ENCODE results near the gene UNC79. TPM values are rescaled to one million over a fixed set of nuclear protein-coding genes. Genes with fewer than 3 reads are reported as not detected.

Gene UNC79
- total RNA-seq, 2 experiments from 2014 or later: 0.04 to 0.05 TPM

DNA sequence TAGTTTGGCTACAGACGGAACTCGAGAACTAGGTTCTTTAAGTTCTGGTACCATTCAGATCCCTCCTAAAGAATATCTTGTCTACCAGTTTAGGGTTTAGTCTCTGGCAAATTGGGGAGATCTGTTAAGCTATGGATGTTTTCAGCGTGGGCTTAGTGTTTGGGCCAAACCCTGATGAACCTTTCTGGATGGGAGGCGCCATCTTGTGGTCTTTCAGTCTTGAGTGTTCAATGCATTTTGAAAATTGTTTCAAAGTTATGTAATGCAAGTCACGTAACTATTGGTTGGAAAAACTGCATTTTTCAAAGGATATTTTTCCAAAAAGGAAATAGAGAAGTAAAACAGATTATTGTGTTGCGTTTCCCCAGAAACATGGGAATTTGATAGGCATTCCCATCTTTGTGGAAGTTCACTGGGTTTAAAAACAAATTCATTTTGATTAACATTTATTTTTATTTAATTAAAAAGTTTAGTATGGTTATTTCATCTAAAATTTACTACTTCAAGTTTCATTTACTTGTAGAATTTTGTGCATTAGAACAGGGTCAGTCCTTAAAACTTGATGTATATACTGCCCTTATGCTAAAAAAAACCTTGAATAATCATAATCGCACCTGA, 188.5 kb downstream of the UNC79 start:
- TF ChIP-seq, protein P1, sequence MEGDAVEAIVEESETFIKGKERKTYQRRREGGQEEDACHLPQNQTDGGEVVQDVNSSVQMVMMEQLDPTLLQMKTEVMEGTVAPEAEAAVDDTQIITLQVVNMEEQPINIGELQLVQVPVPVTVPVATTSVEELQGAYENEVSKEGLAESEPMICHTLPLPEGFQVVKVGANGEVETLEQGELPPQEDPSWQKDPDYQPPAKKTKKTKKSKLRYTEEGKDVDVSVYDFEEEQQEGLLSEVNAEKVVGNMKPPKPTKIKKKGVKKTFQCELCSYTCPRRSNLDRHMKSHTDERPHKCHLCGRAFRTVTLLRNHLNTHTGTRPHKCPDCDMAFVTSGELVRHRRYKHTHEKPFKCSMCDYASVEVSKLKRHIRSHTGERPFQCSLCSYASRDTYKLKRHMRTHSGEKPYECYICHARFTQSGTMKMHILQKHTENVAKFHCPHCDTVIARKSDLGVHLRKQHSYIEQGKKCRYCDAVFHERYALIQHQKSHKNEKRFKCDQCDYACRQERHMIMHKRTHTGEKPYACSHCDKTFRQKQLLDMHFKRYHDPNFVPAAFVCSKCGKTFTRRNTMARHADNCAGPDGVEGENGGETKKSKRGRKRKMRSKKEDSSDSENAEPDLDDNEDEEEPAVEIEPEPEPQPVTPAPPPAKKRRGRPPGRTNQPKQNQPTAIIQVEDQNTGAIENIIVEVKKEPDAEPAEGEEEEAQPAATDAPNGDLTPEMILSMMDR (IDR thresholded peaks at IDR 0.05): peak; percentile 60
- Mint-ChIP-seq H3K4me3 (no peak overlapping the region), H3K9me3 (no peaks in the 10 kb centered on the region), H3K27ac (no peak overlapping the region), H3K4me1 (ENCODE audit: low read depth) (no peaks in the 10 kb centered on the region), H3K36me3 (ENCODE audit: low read depth) (no peaks in the 10 kb centered on the region), H3K27me3 (peaks cover 8% of the 10 kb centered on the region)
- ChIA-PET POLR2A (no interaction called here), CTCF (interaction anchor here (0.9 to 1.4 kb wide), 4 partner anchors 11 to 412 kb away, joined by 3 to 4 read pairs (median 3); partner anchors contain the start of gene UBR7)
- intact Hi-C loops (cut with micrococcal nuclease): no loop called here
- DNase-seq (peak; percentile 56), ATAC-seq (no peak)

DNA sequence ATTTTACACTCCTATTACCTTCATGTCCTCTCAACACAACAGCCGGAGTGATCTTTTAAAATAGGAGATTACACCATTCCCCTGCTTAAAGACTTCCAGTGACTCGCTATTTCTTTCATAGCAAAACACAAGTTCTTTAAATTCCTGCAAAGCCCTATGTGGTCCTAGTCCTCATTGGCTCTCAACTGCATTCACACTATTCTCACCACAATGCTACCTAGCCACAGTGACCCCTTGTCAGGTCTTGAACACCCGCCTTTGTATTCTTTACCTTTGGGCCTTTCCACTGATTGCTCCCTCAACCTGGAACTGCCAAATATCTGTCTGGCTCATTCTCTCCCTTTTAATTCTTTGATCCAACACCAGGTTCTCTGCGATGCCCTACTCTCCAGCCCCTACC, 197.3 kb downstream of the UNC79 start:
- H3K4me3 Mint-ChIP-seq: no peak overlapping the region
- peaks cover 13% of the 10 kb centered on the region for H3K27me3 Mint-ChIP-seq
- TF ChIP-seq, protein P1 (IDR thresholded peaks at IDR 0.05): no peak
- no peak for ATAC-seq
- H3K27ac Mint-ChIP-seq: no peak overlapping the region
- H3K36me3 Mint-ChIP-seq (ENCODE audit: low read depth): no peaks in the 10 kb centered on the region
- intact Hi-C loops (cut with micrococcal nuclease): no loop called here
- ChIA-PET POLR2A (no interaction called here), CTCF (no interaction called here)
- DNase-seq: no peak
- no peaks in the 10 kb centered on the region for H3K4me1 Mint-ChIP-seq (ENCODE audit: low read depth)
- H3K9me3 Mint-ChIP-seq: no peaks in the 10 kb centered on the region

DNA sequence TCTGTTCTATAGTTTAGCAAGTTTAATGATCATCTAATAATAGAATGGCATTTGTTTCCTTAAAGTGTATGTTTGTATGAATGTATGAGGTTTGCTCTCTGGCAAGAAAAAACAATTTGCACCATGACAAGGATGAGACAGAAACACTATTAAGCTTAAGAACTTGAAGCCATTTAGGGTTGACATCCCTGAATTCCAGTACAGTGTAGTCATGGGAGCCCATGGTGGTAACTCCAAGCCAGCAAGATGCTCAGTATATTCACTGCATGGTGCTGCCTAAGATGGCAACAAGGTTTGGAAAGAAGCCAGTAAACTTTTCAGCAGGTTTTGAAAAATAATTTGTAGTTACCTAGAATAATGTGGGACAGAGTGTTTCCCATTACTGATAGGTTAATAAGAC, 198.9 kb downstream of the UNC79 start:
- TF ChIP-seq, protein P1 (IDR thresholded peaks at IDR 0.05): no peak
- intact Hi-C loops (cut with micrococcal nuclease): no loop called here
- Mint-ChIP-seq H3K36me3 (ENCODE audit: low read depth) (no peaks in the 10 kb centered on the region), H3K4me1 (ENCODE audit: low read depth) (no peaks in the 10 kb centered on the region), H3K4me3 (no peak overlapping the region), H3K27me3 (peaks cover 13% of the 10 kb centered on the region), H3K9me3 (no peaks in the 10 kb centered on the region), H3K27ac (no peak overlapping the region)
- CTCF ChIA-PET: no interaction called here
- ATAC-seq: no peak
- DNase-seq: no peak
- POLR2A ChIA-PET: no interaction called here

DNA sequence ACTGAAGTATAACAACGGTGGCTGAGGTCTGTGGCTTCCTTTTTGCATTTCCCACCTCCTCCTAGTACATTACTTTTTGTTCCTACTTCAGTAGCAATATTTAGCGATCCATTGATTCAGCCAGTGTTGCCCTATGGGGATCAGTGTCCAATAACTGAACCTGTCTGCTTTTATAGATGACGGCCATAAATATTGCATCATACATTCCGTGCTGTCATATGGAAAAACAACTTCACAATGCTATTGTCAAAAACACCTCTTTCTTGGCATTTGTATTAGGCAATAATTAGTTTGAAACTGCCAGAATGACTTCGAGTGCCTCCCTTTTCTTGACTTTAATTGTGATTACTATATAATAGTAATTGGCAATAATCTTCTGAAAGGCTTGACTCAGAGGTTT, 208.1 kb downstream of the UNC79 start:
- ChIA-PET POLR2A (no interaction called here), CTCF (interaction anchor here (1.0 kb wide), 1 partner anchor 13 kb away, joined by 3 read pairs; no protein-coding TSS in a partner anchor)
- Mint-ChIP-seq H3K27me3 (peaks cover 26% of the 10 kb centered on the region), H3K9me3 (no peaks in the 10 kb centered on the region), H3K4me3 (no peak overlapping the region), H3K4me1 (ENCODE audit: low read depth) (no peaks in the 10 kb centered on the region), H3K27ac (no peak overlapping the region), H3K36me3 (ENCODE audit: low read depth) (no peaks in the 10 kb centered on the region)
- intact Hi-C loops (cut with micrococcal nuclease): no loop called here
- ATAC-seq (no peak), DNase-seq (no peak)
- TF ChIP-seq, protein P1 (IDR thresholded peaks at IDR 0.05): no peak

DNA sequence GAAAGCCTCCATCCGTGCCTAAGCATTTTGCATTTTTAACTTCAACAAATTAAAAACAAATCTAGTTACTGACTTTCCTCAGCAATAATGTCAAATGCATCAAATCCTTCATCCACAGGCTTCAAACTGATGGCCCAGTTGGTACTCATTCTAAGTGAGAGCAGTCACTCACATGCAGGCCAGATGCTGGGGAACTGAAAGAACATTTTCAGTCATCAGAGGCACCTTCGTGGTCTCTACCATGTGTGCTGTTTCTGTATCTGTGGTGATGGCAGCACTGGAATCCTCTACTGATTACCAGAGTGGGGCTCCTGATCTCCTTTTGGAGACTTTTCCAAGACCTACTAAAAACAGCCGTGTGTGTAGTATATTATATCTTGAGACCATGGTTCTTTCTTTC, 212.4 kb downstream of the UNC79 start:
- TF ChIP-seq, protein P1 (IDR thresholded peaks at IDR 0.05): no peak
- Mint-ChIP-seq H3K27me3 (peaks cover 27% of the 10 kb centered on the region), H3K27ac (no peak overlapping the region), H3K4me3 (no peak overlapping the region), H3K9me3 (peaks cover 4% of the 10 kb centered on the region), H3K4me1 (ENCODE audit: low read depth) (peaks cover 8% of the 10 kb centered on the region), H3K36me3 (ENCODE audit: low read depth) (no peaks in the 10 kb centered on the region)
- CTCF ChIA-PET: no interaction called here
- ATAC-seq: no peak
- POLR2A ChIA-PET: no interaction called here
- no peak for DNase-seq
- intact Hi-C loops (cut with micrococcal nuclease): no loop called here
